GM18907 (cell line): ENCODE measurements around the gene NLRP12.
"Not testable (repeated sequence)": the region's sequence is repeated elsewhere in the genome, so short reads cannot be mapped to it uniquely, and the experiment has no call there.

Experiments used
- ATAC-seq: cut with Tn5 transposase; IDR thresholded peaks from one replicate; pipeline ENCODE4 v1.9.1; 2021; ENCODE audit warnings: mild to moderate bottlenecking, moderate library complexity; ENCODE audit not compliant: unreplicated experiment

The NLRP12 gene, protein sequence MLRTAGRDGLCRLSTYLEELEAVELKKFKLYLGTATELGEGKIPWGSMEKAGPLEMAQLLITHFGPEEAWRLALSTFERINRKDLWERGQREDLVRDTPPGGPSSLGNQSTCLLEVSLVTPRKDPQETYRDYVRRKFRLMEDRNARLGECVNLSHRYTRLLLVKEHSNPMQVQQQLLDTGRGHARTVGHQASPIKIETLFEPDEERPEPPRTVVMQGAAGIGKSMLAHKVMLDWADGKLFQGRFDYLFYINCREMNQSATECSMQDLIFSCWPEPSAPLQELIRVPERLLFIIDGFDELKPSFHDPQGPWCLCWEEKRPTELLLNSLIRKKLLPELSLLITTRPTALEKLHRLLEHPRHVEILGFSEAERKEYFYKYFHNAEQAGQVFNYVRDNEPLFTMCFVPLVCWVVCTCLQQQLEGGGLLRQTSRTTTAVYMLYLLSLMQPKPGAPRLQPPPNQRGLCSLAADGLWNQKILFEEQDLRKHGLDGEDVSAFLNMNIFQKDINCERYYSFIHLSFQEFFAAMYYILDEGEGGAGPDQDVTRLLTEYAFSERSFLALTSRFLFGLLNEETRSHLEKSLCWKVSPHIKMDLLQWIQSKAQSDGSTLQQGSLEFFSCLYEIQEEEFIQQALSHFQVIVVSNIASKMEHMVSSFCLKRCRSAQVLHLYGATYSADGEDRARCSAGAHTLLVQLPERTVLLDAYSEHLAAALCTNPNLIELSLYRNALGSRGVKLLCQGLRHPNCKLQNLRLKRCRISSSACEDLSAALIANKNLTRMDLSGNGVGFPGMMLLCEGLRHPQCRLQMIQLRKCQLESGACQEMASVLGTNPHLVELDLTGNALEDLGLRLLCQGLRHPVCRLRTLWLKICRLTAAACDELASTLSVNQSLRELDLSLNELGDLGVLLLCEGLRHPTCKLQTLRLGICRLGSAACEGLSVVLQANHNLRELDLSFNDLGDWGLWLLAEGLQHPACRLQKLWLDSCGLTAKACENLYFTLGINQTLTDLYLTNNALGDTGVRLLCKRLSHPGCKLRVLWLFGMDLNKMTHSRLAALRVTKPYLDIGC

DNA sequence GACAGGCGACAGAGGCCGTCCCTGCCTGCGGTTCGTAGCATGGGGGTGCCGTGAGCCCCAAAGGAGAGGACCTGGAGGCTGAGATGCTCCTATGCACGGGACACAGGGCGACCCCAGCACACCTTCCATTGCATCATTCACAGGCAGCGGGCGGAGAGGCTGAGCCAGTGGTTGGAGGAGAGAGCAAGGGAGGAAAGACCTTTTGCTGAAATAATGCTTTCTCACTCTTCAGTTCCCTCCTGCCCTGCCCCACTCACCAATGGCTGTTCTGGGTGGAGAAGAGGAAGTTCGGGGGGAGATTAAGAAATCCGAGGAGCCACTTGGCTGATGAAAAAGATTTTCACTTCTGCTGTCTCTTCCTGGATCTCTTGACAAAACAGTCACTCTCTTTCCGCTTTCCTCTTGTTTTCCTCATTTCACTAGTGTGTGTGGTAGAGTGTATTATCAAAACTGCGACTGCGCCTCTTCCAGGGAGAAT lies at the start of gene NLRP12:
NLRP12 (minus strand) TSS at position 181 of the 478 bp plus-strand sequence; CDS start at position 41, 140 bp downstream.
- no peak for ATAC-seq

DNA sequence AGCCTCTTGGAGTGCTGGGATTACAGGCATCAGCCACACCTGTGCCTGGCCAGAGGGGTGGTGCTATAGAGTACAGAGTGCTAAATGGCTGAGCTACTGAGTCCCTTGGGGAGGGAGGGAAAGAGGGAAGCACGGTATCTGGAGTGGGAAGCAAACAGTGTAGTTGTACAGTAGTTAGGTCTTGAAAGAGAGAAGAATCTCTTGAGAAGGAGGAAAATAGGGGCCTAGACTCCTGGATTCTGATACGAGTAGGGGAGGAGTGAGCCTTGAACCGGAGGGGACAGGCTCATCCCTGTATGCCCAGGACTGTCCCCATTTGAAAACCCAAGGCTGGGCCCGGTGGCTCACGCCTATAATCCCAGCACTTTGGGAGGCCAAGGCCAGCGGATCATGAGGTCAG lies 48.6 kb upstream of the NLRP12 start:
- no peak for ATAC-seq

DNA sequence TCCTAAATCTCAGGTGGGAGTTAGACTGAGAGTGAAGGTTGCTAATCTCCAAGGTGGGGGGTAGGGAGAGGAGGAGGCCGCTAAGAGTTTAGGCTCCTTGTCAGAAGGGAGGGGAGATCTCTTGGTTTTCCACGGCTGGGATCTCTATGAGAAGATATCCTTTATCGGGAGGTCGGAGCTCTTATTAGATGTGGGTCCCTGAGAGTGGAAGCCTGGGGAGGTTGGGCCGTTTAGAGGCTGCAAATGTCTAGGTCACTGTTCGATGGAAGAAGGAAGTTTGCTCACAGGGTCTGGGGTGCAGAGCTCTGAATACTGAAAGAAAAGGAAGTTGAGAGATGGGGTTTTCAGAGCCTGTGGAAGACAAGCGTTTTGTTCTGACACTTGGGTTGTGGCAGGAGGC lies 47.3 kb upstream of the NLRP12 start:
- no peak for ATAC-seq

DNA sequence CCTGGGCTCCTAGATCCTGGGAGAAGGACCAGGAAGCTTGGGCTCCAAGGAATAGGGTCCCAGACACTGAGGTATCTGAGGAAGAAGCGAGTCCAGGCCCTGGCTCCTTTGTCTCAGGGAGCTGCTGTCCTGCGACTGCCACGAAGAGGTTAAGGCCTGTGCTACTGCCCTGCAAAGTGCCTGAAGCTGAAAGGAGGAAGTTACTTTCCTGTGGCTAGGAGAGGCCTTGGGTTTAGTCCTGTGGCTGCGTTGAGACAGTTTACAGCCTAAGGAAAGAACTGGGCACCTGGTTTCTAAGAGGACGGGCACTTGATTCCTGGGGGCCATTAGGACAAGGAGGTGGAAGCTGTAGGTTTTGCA lies 46.4 kb upstream of the NLRP12 start:
- ATAC-seq, result no peak

DNA sequence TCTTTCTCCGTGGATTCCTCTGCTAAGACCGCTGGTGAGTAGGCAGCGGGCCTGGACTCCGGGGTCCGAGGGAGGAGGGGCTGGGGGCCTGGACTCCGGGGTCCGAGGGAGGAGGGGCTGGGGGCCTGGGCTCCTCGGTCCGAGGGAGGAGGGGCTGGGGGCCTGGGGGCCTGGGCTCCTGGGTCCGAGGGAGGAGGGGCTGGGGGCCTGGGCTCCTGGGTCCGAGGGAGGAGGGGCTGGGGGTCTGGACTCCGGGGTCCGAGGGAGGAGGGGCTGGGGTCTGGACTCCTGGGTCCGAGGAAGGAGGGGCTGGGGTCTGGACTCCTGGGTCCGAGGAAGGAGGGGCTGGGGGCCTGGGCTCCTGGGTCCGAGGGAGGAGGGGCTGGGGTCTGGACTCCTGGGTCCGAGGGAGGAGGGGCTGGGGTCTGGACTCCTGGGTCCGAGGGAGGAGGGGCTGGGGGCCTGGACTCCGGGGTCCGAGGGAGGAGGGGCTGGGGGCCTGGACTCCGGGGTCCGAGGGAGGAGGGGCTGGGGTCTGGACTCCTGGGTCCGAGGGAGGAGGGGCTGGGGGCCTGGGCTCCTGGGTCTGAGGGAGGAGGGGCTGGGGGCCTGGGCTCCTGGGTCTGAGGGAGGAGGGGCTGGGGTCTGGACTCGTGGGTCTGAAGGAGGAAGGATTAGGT lies 45.8 kb upstream of the NLRP12 start:
- ATAC-seq, result not testable (repeated sequence)

DNA sequence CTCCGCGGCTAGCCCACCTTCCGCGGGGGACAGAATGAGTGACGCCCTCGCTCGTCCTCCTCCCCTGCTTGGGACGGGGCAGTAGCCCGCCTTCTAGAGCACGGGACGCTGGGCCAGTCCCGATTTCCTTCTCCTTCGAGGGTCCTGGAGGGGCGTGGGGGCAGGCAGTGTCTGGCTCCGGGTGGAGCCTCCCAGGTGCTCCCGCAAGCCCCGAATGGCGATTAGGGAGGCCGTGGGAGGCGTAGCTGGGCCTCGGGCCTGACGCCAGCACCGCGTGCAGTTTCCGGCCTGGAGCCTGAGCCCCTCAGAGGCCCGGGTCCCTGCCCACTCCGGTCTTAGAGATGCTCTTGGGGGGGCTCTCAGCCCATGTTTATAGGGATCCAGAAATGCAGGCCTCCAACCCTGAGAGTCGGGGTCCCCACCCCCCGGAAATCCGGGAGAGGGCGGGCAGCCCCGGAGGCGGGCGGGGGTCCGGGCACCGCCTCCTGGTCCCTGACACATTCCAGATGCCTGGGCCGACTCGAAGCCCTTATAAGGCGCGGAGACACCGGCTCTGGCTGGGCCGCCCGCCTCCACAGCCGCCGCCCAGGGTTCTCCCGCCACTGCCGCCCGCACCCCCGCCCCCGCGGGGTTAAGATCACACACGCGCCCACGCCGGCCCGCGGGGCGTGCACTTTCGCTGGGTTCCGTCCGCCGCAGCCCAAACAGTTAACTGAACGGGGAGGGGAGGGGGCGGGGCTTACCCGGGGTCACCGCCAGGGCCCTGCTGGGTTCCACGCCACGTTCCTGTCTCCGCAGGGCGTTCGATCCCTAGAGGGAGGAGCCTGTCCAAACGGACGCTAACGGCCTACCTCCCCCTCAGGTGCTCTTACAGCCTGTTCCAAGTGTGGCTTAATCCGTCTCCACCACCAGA lies 45.0 kb upstream of the NLRP12 start:
- ATAC-seq, result peak; percentile 41

DNA sequence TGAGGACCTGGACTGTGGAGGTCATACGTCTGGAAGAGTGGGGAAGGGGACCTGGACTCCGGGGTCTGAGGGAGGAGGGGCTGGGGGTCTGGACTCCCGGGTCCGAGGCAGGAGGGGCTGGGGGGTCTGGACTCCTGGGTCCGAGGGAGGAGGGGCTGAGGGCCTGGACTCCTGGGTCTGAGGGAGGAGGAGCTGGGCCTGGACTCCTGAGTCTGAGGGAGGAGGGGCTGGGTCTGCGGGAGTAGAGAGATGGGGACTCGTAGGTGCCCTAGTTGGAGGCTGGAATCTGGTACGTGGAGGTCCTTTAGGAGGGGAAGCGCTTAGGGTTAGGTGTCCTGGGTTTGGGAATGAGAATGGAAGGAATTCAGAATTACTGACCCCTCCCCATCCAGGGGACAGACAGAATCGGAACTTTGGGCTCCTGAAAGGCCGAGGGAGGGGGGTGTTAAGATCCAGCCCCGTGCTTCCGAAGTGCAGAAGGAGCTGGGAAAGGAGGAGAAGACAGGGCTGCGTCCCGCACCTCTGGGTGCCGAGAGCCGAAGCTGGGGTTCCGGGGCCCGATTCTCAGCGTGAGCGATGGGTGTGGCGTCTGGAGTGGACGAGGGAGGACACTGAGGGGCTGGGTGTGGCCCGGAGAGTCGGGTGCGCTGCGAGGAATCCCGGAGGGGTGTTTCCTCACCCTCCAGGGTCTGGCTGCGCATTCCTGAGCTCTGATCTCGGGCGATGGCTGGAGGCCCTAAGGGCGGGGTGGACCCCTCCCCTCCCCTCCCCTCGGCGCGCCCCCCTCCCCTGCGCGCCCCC lies 44.2 kb upstream of the NLRP12 start:
- no peak for ATAC-seq

DNA sequence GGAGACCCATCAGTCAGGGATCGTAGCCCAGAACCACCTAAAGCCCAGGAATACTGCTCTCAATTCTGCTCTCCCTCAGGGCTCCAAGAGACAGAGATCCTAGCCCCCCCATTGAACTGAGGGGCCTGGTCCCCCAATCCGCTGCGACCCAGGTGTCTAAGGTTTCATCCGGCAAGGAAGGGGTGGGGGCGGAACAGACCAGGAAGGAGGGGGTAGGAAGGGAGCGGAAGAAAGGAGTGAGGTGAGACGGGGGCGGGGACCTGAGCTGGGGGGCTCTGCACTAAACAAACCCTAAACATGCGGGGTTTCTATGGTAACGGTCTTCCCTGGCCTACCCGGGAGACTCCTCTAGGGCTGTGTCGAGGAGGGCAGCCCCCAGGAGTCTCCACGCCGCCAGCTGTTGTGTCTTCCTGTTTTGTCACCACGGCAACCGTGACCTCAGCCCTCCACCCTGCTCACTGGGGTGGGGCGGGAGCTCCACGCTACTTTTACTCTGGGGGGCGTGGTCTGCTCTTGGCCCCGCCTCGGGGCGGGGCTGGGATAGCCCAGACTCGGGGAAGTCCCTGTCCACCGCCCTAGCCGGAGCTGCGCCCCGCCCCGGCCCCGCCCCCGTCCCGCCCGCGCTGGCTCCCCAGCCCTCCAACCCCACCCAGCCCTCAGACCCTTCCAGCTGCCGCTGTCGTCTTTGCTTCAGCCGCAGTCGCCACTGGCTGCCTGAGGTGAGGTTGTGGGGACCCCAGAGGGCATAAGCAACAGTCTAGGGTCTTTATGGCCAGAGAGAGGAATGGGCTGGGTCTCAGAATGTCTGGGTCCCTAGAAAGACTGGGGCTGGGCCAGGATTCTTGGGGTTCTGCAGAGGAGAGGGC lies 43.3 kb upstream of the NLRP12 start, which contains the start of gene MYADM:
MYADM (plus strand) TSS at position 659 of the 866 bp plus-strand sequence. CDS start 5,647 bp downstream, outside the sequence.
- peak; percentile 86 for ATAC-seq

DNA sequence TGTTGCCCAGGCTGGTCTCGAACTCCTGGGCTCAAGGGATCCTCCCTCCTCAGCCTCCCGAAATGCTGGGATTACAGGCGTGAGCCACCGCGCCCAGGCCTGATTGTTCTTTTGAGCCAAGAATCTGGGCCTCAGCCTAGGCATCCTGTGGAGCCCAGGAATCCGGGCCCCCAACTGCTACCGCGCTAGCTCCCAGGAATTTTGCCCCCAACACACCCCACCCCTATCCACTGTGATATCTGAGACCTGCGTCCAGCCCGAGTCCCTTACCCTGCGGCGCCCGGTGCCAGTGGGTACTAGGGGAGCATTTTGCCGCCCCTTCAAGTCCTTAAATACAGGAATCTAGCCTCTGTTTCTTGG lies 42.7 kb upstream of the NLRP12 start:
- no peak for ATAC-seq

DNA sequence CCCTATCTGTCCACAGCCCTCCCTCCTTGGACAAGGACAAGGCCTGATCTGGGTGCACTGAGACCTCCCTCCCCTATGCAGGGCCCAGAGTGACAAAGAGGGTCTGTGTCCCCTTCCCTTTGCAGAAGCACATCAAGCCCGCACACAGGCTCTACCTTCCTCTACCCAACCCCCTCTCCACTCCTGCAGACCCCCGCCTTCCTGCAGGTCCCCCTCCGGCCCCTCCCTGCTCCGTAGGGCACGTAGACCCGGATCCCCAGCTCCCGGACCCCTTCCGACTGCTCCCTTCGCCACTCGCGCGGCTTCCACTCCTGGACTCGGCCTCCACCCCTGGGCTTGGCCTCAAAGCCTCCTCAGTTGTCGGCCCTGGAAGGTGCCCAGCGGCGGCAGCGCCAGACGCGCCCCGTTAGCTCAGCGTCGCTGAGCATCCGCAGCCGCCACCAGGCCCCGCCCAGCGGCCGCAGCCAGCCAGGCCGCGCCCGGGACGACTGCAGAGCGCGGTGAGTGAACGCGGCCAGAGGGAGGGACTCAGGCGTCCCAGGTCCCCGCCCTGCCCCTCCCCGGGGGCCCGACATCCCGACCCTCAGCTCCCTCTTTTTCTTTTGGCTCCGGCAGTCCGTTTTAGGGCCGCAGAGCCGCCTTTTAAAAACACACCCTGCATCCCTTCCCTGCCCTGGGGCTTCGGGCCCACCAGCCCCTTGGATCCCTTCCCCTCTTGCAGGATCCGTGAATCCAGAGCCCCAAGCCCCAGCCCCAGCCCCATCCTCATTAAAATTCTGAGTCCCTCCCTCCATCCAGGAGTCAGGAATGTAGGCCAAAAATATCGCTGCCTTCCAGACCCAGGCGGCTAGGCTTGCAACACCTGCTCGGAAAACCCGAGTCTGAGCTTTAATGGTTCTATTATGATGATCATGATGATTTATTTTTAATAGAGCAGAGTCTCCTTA lies 42.1 kb upstream of the NLRP12 start:
- ATAC-seq, result no peak

DNA sequence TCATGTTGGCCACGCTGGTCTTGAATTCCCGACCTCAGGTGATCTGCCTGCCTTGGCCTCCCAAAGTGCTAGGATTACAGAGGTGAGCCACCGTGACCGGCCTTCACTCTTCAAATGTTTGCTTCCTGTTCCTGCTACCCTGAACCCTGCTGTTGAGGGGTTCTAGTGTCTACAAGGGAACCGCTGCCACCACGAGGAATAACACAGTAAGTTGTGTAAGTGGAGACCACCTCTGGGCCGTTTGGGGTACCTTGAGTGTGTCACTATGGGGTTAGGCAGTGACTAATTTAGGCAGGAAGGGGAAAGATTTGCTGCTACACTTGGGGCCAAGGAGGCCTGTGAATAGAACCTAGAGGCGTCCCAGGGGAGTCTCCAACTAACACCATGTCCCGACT lies 41.4 kb upstream of the NLRP12 start:
- no peak for ATAC-seq

DNA sequence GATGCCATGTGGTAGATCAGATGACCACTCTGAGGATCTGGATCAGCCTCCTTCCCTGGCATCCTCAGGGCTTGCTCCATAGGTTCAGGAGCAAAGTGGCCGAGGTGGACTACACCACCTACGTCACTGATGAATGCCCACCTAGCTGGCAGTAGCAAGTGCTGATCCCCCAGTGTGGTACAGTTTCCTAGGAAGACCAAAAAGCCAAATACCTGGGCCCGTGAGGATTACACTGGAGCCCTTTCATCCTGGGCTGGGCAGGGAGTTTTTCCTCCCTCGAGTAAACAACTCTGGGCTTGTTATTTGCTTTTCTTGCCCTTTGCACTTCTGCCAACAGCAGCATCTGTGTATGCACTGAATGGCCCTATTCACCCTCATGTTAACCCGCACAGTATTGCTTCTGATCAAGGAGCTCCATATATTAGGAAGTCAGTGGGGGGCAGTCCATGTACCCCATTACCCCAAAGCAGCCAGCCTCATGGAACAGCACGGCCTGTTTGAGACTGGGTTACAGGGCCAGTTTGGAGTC lies 40.3 kb upstream of the NLRP12 start:
- ATAC-seq, result no peak

DNA sequence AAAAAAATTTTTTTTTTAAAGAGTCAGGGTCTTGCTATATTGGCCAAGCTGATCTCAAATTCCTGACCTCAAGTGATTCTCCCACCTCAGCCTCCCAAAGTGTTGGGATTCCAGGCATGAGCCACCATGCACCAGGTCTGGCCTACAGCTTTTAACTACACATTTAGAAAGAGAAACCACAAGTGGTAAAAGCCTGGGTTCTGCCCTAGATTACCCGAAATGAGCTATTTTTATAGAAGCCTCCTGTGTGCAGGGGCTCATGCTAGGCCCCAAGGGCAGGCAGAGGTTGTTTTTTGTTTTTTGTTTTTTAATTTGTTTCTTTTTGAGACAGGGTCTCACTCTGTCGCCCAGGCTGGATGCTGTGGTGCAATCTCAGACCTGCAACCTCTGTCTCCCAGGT lies 29.6 kb upstream of the NLRP12 start:
- ATAC-seq, result peak; percentile 58

DNA sequence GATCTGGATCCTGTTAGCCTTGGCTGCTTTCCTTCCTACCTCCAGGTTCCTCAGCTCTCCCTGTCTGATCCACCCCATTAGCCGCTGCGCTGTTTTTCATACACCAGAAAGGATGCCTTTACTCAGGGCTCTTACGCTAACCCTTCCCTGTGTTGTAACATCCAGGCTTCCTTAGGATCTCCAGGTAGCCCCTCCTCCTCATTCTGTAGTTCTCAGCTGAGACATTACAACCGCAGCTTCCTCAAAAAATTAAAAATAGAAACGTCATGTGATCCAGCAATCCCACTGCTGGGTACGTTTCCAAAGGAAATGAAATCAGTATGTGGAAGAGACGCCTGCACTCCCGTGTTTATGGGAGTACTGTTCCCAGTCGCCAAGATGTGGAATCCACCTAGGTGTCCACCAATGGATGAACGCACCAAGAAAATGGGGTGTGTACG lies 25.1 kb upstream of the NLRP12 start:
- ATAC-seq, result no peak

DNA sequence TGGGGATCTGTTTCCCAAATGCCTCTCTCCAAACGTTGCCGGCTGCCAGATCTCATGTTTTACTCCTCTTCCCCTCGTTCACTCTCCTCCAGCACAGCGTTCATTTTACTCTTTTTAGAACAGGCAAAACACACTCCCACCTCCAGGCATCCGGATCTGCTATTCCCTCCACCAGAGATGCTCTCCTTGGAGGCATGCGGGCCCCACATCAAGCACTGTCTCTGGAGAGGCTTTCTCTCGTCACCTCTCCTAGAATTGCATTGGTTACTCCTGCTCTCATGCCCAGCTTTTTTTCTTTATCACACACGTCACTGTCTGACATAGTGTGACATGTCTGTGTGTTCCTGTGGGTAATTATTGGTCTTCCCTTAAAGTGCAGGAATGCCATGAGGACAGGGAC lies 23.4 kb upstream of the NLRP12 start:
- no peak for ATAC-seq

DNA sequence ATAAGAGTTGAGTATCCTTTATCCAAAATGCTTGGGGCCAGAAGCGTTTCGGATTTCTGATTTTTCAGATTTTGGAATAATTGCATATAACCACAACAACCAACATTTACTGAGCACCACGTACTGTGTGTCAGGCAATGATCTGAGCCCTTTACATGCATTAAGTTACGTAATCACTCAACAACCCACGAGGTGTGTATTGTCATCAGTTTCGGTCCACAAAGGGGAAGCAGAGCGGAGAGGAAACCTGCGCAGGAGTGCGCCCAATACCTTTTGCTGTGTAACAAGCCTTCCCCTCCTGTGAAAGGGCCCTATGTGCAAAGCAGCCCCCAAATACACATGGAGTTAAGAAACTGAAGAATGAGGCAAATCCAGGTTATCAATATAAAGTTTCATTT lies 20.7 kb upstream of the NLRP12 start:
- no peak for ATAC-seq

DNA sequence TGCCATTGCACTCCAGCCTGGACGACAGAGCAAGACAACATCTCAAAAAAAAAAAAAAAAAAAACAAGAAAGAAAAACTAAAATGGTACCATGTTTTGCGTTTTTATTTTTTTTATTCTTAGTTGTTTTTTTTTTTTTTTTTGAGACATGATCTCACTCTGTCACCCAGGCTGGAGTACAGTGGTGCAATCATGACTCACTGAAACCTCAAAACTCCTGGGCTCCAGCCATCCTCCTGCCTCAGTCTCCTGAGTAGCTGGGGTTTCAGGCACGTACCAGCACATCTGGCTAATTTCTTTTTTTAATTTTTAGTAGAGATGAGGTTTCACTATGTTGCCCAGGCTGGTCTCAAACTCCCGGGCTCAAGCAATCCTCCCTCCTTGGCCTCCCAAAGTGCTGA lies 16.8 kb upstream of the NLRP12 start:
- ATAC-seq, result not testable (repeated sequence)
